Hepatocyte (in vitro differentiated cells): ENCODE measurements around the gene ANKS3.

ENCODE experiments used
- CTCF ChIP-seq: fragments of 200-600 bp; sonication (generic); IDR thresholded peaks from 2 replicates; pipeline ENCODE4 v1.5.1; 2016; ENCODE audit warnings: antibody characterized with exemption, mild to moderate bottlenecking; ENCODE audit not compliant: poor library complexity
- EZH2 ChIP-seq: fragments of 200-600 bp; sonication (generic); IDR thresholded peaks from 2 replicates; pipeline ENCODE4 v1.6.1; 2016; ENCODE audit warnings: antibody characterized with exemption, mild to moderate bottlenecking, borderline replicate concordance
- EZH2phosphoT487 ChIP-seq: fragments of 200-600 bp; sonication (generic); IDR thresholded peaks from one replicate; pipeline ENCODE4 v1.6.1; 2018; ENCODE audit warnings: antibody characterized with exemption, mild to moderate bottlenecking, low read depth, moderate library complexity; ENCODE audit not compliant: unreplicated experiment, severe bottlenecking

GRCh38 chr16:4728676-4729075 lies 5.4 kb downstream of the ANKS3 start:
- TF ChIP-seq CTCF (no peak), EZH2 (no peak), EZH2phosphoT487 (no peak)
